NCI-H69 (cell line): ENCODE measurements around the gene GPHA2.

Source experiments
- DNase-seq: peaks from one replicate; lab custom pipeline; 2025; lab: John Stamatoyannopoulos, UW

GPHA2 gene

GRCh38 chr11:64891215-64891848 is 44.4 kb downstream of the GPHA2 start:
- no peak for DNase-seq

GRCh38 chr11:64890522-64890939 is 45.2 kb downstream of the GPHA2 start:
- DNase-seq: no peak

GRCh38 chr11:64888729-64889511 is 46.8 kb downstream of the GPHA2 start:
- DNase-seq: no peak

GRCh38 chr11:64888406-64888728 is 47.3 kb downstream of the GPHA2 start:
- no peak for DNase-seq

GRCh38 chr11:64887757-64888405 is 47.8 kb downstream of the GPHA2 start:
- DNase-seq: peak; percentile 84

- DNase-seq: peak; percentile 40
Measured at GRCh38 chr11:64887234-64887756, 48.4 kb downstream of the GPHA2 start.

GRCh38 chr11:64885367-64886286 is 50.1 kb downstream of the GPHA2 start:
- DNase-seq: peak; percentile 21
